GM20431 (cell line): Measurements from ENCODE around the gene DGAT2L6.
"Not testable (repeated sequence)": the region's sequence is repeated elsewhere in the genome, so short reads cannot be mapped to it uniquely, and the experiment has no call there.

ENCODE experiments used
- in situ Hi-C: fragments of 300-500 bp; cut with MseI, MboI; formaldehyde crosslinking; loops from one replicate; pipeline ENCODE4 v1.15.0; 2020; ENCODE audit warnings: low sequenced_read_pairs; ENCODE audit not compliant: unreplicated experiment

DGAT2L6 gene

DNA sequence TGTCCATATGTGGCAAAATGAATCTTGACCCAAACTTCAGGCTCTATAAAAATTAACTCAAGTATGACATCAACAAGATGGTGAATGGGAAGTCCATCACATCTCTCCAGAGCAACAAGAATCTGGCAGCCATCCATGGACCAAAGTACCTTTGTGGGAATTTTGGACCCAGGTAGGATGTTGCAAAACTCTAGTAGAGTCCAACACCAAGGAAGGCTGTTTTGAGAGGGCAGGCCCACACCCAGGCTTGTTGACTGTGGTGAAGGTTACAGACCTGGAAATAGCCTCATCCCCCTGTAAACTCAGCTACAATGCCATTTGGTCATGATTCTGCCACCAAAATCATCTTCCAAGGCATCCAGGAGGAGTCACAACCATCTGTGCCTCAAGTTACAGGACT, 12.9 kb downstream of the DGAT2L6 start:
- in situ Hi-C loops = no loop called here

DNA sequence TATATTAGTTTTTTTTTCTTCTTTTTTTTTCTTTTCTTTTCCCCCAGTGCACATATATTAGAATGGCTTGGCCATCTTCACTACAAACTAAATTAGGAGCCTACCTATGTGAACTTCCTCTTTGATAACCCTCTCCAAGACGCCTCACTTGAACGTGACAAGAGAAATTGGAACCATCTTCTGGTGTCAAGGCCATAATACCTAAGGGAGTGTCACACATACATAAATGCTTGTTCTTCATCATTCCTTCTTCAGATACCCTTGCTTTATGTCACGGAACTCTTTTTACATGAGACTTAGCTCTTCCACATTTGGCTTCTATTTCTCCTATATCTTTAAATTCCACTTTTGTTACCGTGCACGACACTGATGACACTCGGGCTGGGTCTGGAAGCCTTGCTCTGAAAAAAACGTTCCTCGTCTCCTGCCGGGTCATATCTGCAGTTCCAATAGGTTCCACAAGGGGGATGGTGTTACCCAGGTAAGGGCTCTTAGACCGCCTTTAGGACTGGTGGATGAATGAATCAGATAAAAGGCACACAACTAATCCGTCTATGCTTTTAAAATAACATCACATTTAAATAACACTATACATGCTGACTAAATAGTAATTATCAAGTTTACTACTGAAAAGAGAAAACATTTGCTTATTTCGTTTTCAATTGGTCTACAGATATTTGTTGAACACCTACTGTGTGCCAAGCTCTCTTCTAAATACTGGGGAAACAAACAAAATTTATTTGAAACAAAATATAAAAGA, 19.9 kb downstream of the DGAT2L6 start:
- in situ Hi-C loops = no loop called here

DNA sequence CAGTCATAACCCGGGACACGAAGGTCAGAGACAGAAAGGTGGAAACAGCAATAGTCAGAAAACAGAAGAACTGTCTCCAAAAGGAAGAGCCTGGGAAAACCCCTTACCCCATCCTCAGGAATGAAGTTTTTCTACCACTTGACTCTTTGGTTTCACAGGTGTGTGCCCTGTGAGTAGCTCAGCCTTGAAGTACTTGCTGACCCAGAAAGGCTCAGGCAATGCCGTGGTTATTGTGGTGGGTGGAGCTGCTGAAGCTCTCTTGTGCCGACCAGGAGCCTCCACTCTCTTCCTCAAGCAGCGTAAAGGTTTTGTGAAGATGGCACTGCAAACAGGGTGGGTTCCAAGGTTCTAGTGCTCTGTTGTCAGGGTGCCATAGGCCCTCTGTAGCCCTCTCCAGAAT, 24.4 kb downstream of the DGAT2L6 start:
- in situ Hi-C loops = no loop called here

DNA sequence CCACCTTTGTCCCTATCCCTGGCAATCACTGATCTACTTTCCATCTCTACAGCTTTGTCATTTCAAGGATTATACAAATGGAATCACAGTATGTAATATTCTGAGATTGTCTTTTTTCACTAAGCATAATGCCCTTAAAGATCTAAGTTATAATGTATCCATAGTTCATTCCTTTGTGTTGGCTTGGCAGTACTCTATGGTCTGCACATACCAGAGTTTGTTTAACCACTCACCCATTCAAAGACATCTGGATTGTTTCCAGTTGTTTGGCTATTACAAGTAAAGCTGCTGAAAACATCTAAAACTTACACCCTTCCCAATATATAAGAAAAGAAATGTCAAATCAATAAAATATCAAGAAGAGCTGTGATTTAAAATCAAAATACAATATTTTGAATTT, 31.2 kb downstream of the DGAT2L6 start:
- in situ Hi-C loops = no loop called here

DNA sequence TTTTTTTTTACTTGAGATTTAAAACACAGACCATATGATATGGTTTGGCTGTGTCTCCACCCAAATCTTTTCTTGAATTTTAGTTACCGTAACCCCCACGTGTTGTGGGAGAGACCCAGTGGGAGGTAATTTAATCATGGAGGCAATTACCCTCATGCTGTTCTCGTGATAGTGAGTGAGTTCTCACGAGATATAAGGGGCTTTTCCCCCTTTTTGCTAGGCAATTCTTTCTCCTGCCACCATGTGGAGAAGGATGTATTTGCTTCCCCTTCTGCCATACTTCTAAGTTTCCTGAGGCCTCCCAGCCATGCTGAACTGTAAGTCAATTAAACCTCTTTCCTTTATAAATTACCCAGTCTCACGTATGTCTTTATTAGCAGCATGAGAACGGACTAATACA, 32.3 kb downstream of the DGAT2L6 start:
- in situ Hi-C loops = not testable (repeated sequence)

DNA sequence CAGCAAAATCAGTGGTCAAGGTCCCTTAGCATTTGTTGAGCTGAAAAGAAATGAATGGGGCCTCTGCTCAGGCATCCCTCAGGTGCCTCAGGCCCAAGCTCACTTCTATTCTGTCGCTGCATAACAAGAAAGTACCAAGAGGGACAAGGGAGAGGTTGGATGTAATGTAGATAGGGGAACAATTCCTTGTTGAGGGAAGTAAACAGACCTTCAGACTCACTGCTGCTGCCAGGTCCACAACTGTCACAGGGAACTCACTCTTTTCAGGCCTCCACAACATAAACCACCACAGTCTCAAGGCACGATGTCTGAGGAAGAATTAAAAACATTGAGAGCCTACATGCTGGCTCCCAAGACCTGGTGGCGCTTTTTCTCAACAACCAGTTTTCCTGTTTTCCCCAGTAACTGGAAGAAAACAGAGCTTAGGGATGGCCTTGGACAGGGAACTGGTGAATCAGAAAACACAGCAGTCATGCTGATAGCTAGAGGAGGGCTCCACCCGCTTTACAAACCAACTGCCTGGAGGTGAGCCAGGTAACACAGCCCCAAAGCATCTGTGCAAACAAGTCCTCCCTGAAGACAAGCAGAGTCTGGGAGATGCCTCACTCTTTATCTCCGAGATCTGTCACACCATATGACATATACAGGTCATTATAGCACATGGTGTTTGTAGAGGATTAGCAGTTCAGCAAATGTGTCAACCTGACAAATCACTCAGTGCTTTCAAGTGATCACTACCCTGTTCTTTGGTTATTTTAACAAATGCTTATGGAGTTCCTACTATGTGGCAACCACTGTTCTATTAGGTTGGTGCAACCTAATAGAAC, 42.9 kb downstream of the DGAT2L6 start:
- in situ Hi-C loops = no loop called here

DNA sequence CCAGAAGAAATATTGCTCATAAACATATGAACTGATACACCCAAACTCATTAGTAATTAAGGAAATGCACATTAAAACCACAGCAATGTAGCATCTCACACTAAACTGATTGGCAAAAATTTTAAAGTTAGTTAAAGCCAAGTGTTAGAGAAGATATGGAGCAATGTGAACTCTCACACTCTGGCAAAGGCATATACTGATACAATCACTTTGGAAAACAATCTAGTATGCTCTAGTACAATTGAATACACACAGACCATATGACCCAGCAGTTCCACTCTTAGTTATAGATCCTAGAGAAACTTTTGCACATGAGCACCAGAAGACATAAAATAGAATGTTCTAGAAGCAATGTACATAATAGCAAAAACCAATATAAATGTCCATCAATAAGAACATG, 48.8 kb downstream of the DGAT2L6 start:
- in situ Hi-C loops = no loop called here

DNA sequence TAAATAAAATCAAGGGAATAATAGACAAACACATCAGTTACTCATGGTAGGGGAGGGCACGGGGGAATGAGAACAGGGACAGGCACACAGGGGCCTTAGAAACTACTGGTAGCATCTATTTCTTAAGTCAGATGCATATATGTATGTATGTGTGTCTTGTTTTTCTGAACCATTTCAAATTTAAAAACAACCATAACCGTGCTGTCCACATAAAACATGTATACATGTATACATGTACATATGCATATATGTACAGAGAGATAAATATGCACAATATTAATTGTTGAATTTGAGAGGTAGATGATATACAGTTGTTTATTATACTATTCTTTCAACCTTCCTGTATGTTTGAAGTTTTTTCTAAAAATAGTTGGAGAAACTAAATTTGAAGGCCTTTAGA, 49.4 kb downstream of the DGAT2L6 start:
- in situ Hi-C loops = no loop called here

DNA sequence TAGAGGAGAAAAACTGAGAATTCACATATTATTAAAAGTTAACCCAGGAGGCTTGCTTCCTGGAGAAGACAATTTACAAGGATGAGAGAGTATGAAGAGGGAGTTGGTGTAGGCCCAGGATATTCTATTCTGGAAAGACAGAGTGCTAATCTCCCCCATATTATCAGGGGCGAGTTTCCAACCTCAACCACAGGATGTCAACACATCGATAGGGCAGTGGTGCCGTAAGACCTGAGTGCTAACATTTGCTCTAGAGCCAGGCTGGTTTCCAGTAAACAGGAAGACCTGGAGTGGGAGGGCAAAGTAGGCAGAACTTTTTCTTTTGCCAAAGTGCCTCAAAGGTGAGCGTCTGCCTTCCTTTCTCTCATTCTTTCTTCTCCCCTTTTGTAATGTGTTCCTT, 54.4 kb downstream of the DGAT2L6 start:
- in situ Hi-C loops = no loop called here

DNA sequence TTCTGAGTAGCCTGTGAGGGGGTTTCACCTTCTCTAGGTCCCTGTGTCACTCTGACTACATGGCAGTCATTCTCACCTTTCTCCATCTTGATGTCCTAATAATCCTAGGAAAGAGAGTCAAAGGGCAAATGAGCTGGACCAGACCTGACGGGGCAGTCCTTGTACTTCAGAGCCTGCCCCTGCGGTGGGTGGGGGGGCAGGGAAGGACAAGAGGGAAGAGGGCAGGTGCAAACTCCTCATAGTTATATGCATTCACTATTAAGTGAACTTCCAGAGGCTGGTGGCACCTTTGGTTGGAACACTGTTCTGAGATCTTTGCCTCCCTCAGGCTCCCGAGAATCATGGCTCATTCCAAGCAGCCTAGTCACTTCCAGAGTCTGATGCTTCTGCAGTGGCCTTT, 57.1 kb downstream of the DGAT2L6 start, which contains the start of gene AWAT1:
Gene AWAT1, plus strand, starts transcription at position 301 of the 400 bp plus-strand sequence. Its CDS starts 41 bp downstream, at position 342.
- in situ Hi-C loops = no loop called here

DNA sequence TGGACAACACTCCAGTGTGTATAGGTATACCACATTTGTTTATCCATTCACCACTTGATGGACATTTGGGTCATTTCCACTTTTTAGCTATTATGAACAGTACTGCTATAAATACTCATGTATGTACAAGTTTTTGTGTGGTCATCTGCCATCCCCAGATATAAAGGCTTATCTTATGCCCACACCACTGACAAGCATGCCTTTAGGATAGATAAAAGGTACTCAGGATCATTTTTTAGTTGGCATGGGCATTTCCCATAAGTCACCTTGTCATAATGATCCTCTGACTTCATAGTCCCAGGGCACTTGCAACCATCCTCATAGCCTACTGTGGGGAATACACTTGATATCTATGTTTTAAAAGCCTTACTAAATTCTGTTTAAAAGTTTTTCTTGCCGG, 63.5 kb downstream of the DGAT2L6 start:
- in situ Hi-C loops = no loop called here

DNA sequence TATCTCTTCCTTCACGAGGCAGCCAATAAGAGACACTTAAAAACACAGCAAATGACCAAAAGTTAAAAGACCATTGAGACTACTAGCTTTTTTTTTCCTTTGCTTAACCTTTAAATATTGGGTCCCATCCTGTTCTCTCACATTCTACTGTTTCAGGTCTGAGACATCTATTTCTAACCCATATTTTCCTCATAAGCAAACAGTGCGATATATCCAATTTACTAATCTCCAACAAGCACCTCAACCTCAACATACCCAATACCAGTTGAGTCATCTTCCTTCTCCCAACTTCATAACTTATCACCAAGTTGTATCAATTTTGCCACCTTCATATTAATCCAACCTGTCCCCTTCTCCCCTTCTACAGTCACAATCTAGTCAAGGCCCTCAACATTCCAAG, 64.2 kb downstream of the DGAT2L6 start:
- in situ Hi-C loops = no loop called here

DNA sequence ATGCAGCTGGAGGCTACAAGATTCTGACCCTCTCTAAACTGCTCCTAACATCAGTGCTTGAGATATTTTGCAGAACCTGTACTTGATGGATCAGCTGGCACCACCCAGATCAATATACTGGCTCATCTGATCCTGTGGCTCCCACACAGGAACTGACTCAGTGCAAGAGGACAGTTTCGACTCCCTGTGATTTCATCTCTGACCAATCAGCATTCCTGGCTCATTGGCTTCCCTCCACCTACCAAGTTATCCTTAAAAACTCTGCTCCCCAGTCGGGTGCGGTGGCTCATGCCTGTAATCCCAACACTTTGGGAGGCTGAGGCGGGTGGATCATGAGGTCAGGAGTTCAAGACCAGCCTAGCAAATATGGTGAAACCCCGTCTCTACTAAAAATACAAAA, 66.3 kb downstream of the DGAT2L6 start:
- in situ Hi-C loops = not testable (repeated sequence)

DNA sequence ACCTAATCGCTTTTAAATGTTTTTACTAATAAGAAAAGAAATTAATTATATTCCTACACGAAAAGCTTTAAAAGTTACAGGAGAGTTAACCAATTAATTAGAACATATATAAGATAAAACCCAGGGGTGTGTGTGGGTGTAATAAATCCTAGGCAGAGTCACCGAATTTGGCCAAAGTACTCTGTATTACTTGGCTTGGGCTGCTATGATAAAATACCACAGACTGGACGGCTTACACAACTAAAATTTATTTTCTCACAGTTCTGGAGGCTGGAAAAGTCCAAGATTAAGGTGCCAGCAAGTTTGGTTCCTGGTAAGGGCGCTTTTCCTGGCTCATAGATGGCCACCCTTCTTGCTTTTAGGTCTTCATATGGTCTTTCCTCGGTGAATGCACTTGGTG, 67.6 kb downstream of the DGAT2L6 start:
- in situ Hi-C loops = no loop called here

DNA sequence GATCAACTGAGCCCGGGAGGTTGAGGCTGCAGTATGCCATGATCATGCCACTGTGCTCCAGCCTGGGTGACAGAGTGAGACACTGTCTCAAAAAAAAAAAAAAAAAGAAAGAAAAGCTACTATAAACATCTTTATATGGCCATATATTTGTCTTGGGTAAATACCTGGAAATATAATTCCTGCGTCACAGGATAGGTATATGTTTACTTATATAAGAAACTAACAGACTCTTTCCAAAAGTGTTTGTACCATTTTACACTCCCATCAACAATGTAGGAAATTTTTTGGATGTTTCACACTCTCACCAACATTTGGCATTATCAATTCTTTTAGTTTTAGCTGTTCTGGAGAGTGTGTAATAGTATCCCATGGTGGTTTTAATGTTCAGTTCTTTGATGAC, 70.0 kb downstream of the DGAT2L6 start:
- in situ Hi-C loops = no loop called here

DNA sequence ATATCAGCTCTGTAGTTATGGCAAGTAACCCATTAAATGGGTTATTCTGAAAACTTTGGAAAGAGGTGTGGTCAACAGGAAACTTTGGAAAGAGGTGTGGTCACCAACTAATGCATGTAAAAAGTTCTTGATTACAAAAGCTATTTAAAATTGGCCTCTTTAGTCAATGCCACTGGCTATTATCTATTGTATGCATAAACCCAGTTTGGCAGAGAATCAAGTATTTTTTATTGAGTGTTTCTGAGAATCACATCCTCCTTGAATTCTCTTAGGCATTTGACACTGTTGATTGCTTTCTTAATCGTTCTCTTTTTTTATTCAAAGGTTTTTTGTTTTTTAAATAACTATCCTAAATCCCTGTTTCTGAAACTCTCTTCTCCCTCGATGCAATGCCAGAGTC, 75.2 kb downstream of the DGAT2L6 start:
- in situ Hi-C loops = no loop called here

DNA sequence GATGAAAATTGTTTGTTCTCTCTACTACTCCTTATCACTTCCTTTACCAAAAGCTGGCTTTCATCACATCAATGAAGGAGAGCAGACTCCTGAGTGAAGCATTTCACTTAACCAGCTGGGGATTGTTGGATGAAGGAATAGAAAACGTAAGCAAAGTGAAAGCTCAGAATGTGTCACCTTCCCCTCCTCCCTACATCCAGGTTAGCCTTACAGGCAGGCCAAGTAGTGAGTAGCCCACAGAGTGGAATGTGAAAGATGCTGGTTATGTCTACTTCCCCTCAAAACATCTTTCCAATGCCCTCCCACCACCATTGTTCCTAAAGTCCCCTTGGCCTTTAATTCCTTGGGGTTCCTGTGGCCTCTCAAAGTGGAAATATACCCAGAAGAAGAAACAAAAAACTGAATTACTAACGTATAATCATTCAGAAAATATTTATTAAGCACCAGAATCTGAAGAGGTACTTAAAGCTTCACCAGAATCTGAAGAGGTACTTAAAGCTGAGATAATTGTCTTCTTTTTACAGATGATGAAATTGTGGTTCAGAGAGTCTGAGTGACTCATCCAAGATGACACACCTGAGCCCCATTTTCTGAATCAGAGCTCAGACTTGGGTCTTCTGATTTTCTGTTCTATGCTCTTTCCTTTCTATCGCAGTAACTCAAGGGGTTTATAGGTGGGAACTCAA, 76.2 kb downstream of the DGAT2L6 start:
- in situ Hi-C loops = no loop called here

DNA sequence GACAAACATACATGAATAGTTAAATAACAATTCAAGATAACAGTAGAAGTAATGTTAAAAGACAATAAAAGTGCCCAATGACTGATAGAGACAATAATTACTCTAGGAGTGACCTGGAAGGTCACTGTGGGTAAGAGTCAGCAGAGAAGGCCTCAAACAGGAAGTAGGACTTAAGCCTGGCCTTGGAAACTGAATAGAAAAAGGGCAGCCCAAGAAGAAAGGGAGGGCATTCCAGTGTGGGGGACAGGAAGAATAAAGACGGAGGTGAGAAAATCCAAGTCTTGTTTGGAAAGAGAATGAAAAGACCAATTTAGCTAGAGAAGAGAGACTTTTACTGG, 76.7 kb downstream of the DGAT2L6 start:
- in situ Hi-C loops = no loop called here

DNA sequence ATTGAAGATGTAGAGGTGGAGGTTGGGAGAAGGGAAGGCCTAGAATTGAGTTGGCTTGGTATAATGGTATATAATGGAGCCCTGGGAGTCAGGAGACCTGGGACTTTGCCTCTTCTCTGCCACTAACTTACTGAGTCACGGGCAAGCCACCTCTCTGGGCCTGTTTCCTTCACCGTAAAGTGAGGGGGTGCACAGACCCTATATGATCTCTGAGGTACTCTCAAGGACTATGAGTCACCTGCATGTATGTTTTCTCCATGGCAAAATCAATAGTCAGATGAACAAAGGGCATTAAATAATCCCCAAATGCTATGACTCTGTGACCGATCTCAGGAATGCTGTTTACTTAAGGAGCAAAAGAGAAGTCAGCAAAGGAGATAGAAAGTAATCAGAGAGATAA, 77.6 kb downstream of the DGAT2L6 start:
- in situ Hi-C loops = no loop called here
